ENCODE results near the gene ITGAD. TPM values are rescaled to one million over a fixed set of nuclear protein-coding genes. Genes with fewer than 3 reads are reported as not detected.

ITGAD gene
- total RNA-seq, 1 experiment from 2014 or later: not detected

DNA sequence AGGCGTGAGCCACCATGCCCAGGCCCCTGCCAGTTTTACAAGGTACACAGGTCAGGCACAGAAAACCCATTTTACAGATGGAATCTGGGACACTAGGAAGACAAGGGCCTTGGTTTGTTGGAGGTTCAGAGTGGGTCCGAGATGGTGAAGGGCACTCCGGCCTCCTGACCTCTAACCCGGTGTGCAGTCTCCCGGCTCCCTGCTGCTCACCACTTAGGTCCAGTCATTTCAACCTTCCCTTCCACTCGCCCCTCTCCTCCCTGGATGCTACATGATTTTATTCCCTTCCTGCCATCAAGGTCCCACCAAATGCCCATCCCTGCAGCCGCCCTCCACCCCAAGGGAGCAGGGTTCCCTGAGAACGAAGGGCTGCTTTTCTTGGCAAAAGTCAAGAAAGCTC, 29.4 kb upstream of the ITGAD start:
- no peak overlapping the region for H3K4me2 ChIP-seq (ENCODE audit: low read length)
- no peaks in the 10 kb centered on the region for H4K20me1 ChIP-seq (ENCODE audit: low read length)
- no peak overlapping the region for H3K27ac ChIP-seq (ENCODE audit: low read length)
- no peaks in the 10 kb centered on the region for H3K9me2 ChIP-seq (replicated peaks; ENCODE audit: low read length)
- BruUV-seq (replicated peaks): no TSS peak
- TF ChIP-seq CTCF (conservative IDR thresholded peaks at IDR 0.05; ENCODE audit: low read depth, low read length) (no peak), EZH2phosphoT487 (IDR thresholded peaks at IDR 0.05; ENCODE audit: borderline replicate concordance, low read length) (no peak)
- DNase-seq (no peak), ATAC-seq (no peak)
- no peaks in the 10 kb centered on the region for H3K79me2 ChIP-seq (ENCODE audit: low read length)
- H3K9me3 ChIP-seq (ENCODE audit: low read length): no peaks in the 10 kb centered on the region
- H3K9ac ChIP-seq (ENCODE audit: low read length): no peak overlapping the region
- no peaks in the 10 kb centered on the region for H3K36me3 ChIP-seq (ENCODE audit: low read depth, low read length)
- POLR2A ChIA-PET (ENCODE audit: unreplicated experiment): no interaction called here
- CTCF ChIA-PET: no interaction called here
- H3K4me3 ChIP-seq (ENCODE audit: low read length): no peak overlapping the region
- no peaks in the 10 kb centered on the region for H3K27me3 ChIP-seq (ENCODE audit: low read length)
- H3K4me1 ChIP-seq (ENCODE audit: insufficient read depth, low read length): no peaks in the 10 kb centered on the region
- intact Hi-C loops (cut with micrococcal nuclease): no loop called here
- no peaks in the 10 kb centered on the region for H3F3A ChIP-seq (ENCODE audit: low read length, unreplicated experiment)
- no peak overlapping the region for H2AFZ ChIP-seq (ENCODE audit: low read length)

GRCh38 chr16:31364421-31364820, 28.7 kb upstream of the ITGAD start:
- no peaks in the 10 kb centered on the region for H3F3A ChIP-seq (ENCODE audit: low read length, unreplicated experiment)
- H3K9me3 ChIP-seq (ENCODE audit: low read length): no peaks in the 10 kb centered on the region
- no peaks in the 10 kb centered on the region for H3K9me2 ChIP-seq (replicated peaks; ENCODE audit: low read length)
- ATAC-seq (no peak), DNase-seq (no peak)
- H2AFZ ChIP-seq (ENCODE audit: low read length): no peak overlapping the region
- H3K79me2 ChIP-seq (ENCODE audit: low read length): no peaks in the 10 kb centered on the region
- ChIA-PET POLR2A (ENCODE audit: unreplicated experiment) (no interaction called here), CTCF (no interaction called here)
- BruUV-seq (replicated peaks): no TSS peak
- no peak overlapping the region for H3K4me2 ChIP-seq (ENCODE audit: low read length)
- H4K20me1 ChIP-seq (ENCODE audit: low read length): no peaks in the 10 kb centered on the region
- H3K27me3 ChIP-seq (ENCODE audit: low read length): no peaks in the 10 kb centered on the region
- H3K27ac ChIP-seq (ENCODE audit: low read length): no peak overlapping the region
- no peak overlapping the region for H3K4me3 ChIP-seq (ENCODE audit: low read length)
- intact Hi-C loops (cut with micrococcal nuclease): no loop called here
- H3K36me3 ChIP-seq (ENCODE audit: low read depth, low read length): no peaks in the 10 kb centered on the region
- H3K4me1 ChIP-seq (ENCODE audit: insufficient read depth, low read length): no peaks in the 10 kb centered on the region
- H3K9ac ChIP-seq (ENCODE audit: low read length): no peak overlapping the region
- TF ChIP-seq EZH2 (IDR thresholded peaks at IDR 0.05; ENCODE audit: low read length, unreplicated experiment): no peak
- no peak for TF ChIP-seq CTCF (conservative IDR thresholded peaks at IDR 0.05; ENCODE audit: low read depth, low read length)
- no peak for TF ChIP-seq EZH2phosphoT487 (IDR thresholded peaks at IDR 0.05; ENCODE audit: borderline replicate concordance, low read length)

GRCh38 chr16:31365131-31365865, 27.8 kb upstream of the ITGAD start:
- DNase-seq: no peak
- Histone ChIP-seq H3K4me2 (ENCODE audit: low read length) (no peak overlapping the region), H3K27me3 (ENCODE audit: low read length) (no peaks in the 10 kb centered on the region), H3K27ac (ENCODE audit: low read length) (no peak overlapping the region), H3F3A (ENCODE audit: low read length, unreplicated experiment) (no peaks in the 10 kb centered on the region), H4K20me1 (ENCODE audit: low read length) (no peaks in the 10 kb centered on the region), H3K9me2 (replicated peaks; ENCODE audit: low read length) (no peaks in the 10 kb centered on the region), H3K36me3 (ENCODE audit: low read depth, low read length) (no peaks in the 10 kb centered on the region), H3K9ac (ENCODE audit: low read length) (no peak overlapping the region), H3K79me2 (ENCODE audit: low read length) (no peaks in the 10 kb centered on the region), H3K4me3 (ENCODE audit: low read length) (no peak overlapping the region), H2AFZ (ENCODE audit: low read length) (no peak overlapping the region), H3K9me3 (ENCODE audit: low read length) (no peaks in the 10 kb centered on the region), H3K4me1 (ENCODE audit: insufficient read depth, low read length) (no peaks in the 10 kb centered on the region)
- BruUV-seq (replicated peaks): no TSS peak
- no peak for TF ChIP-seq EZH2phosphoT487 (IDR thresholded peaks at IDR 0.05; ENCODE audit: borderline replicate concordance, low read length)
- no peak for TF ChIP-seq EZH2 (IDR thresholded peaks at IDR 0.05; ENCODE audit: low read length, unreplicated experiment)
- no peak for TF ChIP-seq CTCF (conservative IDR thresholded peaks at IDR 0.05; ENCODE audit: low read depth, low read length)
- ATAC-seq: no peak
- intact Hi-C loops (cut with micrococcal nuclease): no loop called here
- ChIA-PET POLR2A (ENCODE audit: unreplicated experiment) (no interaction called here), CTCF (no interaction called here)

Data from PC-3 (cell line).